Measurements from ENCODE around the gene ANGPTL8. TPM values are rescaled to one million over a fixed set of nuclear protein-coding genes. Genes with fewer than 3 reads are reported as not detected.

The ANGPTL8 gene
- total RNA-seq, 1 experiment from 2014 or later = not detected

GRCh38 chr19:11191934-11192333, 47.5 kb upstream of the ANGPTL8 start:
- intact Hi-C loops (cut with micrococcal nuclease; ENCODE audit: unreplicated experiment) = no loop called here
- Histone ChIP-seq H3K27ac (ENCODE audit: low read depth, low read length, poor library complexity, severe bottlenecking) (no peak overlapping the region), H3K27me3 (replicated peaks; ENCODE audit: insufficient read depth, low read depth, low read length, poor library complexity) (no peaks in the 10 kb centered on the region), H3K36me3 (ENCODE audit: insufficient read depth, low read length, poor library complexity, severe bottlenecking) (peaks cover 34% of the 10 kb centered on the region), H3K4me3 (ENCODE audit: low read depth, low read length, poor library complexity, severe bottlenecking) (no peak overlapping the region), H3K4me1 (ENCODE audit: insufficient read depth, low read length, poor library complexity, severe bottlenecking) (peaks cover 21% of the 10 kb centered on the region), H3K9me3 (ENCODE audit: low read depth, low read length, poor library complexity, severe bottlenecking) (no peaks in the 10 kb centered on the region)
- TF ChIP-seq CTCF (conservative IDR thresholded peaks at IDR 0.05; ENCODE audit: low read depth, low read length) (no peak), EZH2 (IDR thresholded peaks at IDR 0.05; ENCODE audit: borderline replicate concordance, low read depth, low read length, poor library complexity, severe bottlenecking) (no peak)
- DNase-seq (ENCODE audit: low spot score) = no peak
- CTCF ChIA-PET = no interaction called here
- POLR2A ChIA-PET (ENCODE audit: low non-redundant PET) = no interaction called here
- no TSS peak for BruUV-seq (replicated peaks)

- Histone ChIP-seq H3K4me3 (ENCODE audit: low read depth, low read length, poor library complexity, severe bottlenecking) (no peak overlapping the region), H3K36me3 (ENCODE audit: insufficient read depth, low read length, poor library complexity, severe bottlenecking) (peaks cover 34% of the 10 kb centered on the region), H3K9me3 (ENCODE audit: low read depth, low read length, poor library complexity, severe bottlenecking) (no peaks in the 10 kb centered on the region), H3K4me1 (ENCODE audit: insufficient read depth, low read length, poor library complexity, severe bottlenecking) (peaks cover 26% of the 10 kb centered on the region), H3K27ac (ENCODE audit: low read depth, low read length, poor library complexity, severe bottlenecking) (no peak overlapping the region), H3K27me3 (replicated peaks; ENCODE audit: insufficient read depth, low read depth, low read length, poor library complexity) (no peaks in the 10 kb centered on the region)
- no TSS peak for BruUV-seq (replicated peaks)
- CTCF ChIA-PET = no interaction called here
- TF ChIP-seq EZH2 (IDR thresholded peaks at IDR 0.05; ENCODE audit: borderline replicate concordance, low read depth, low read length, poor library complexity, severe bottlenecking) = no peak
- TF ChIP-seq CTCF (conservative IDR thresholded peaks at IDR 0.05; ENCODE audit: low read depth, low read length) = no peak
- no peak for DNase-seq (ENCODE audit: low spot score)
- POLR2A ChIA-PET (ENCODE audit: low non-redundant PET) = no interaction called here
- intact Hi-C loops (cut with micrococcal nuclease; ENCODE audit: unreplicated experiment) = no loop called here
Observed at GRCh38 chr19:11192957-11193939, 46.2 kb upstream of the ANGPTL8 start.

GRCh38 chr19:11194173-11194572, 45.2 kb upstream of the ANGPTL8 start:
- Histone ChIP-seq H3K36me3 (ENCODE audit: insufficient read depth, low read length, poor library complexity, severe bottlenecking) (peaks cover 34% of the 10 kb centered on the region), H3K9me3 (ENCODE audit: low read depth, low read length, poor library complexity, severe bottlenecking) (no peaks in the 10 kb centered on the region), H3K4me1 (ENCODE audit: insufficient read depth, low read length, poor library complexity, severe bottlenecking) (peaks cover 32% of the 10 kb centered on the region), H3K4me3 (ENCODE audit: low read depth, low read length, poor library complexity, severe bottlenecking) (no peak overlapping the region), H3K27ac (ENCODE audit: low read depth, low read length, poor library complexity, severe bottlenecking) (peak overlapping the region; percentile 66), H3K27me3 (replicated peaks; ENCODE audit: insufficient read depth, low read depth, low read length, poor library complexity) (no peaks in the 10 kb centered on the region)
- POLR2A ChIA-PET (ENCODE audit: low non-redundant PET) = no interaction called here
- intact Hi-C loops (cut with micrococcal nuclease; ENCODE audit: unreplicated experiment) = no loop called here
- no TSS peak for BruUV-seq (replicated peaks)
- TF ChIP-seq CTCF (conservative IDR thresholded peaks at IDR 0.05; ENCODE audit: low read depth, low read length) (no peak), EZH2 (IDR thresholded peaks at IDR 0.05; ENCODE audit: borderline replicate concordance, low read depth, low read length, poor library complexity, severe bottlenecking) (no peak)
- DNase-seq (ENCODE audit: low spot score) = no peak
- CTCF ChIA-PET = no interaction called here

Measured in A673 (cell line).